Measurements from ENCODE around the gene KRT81.

The KRT81 gene

DNA sequence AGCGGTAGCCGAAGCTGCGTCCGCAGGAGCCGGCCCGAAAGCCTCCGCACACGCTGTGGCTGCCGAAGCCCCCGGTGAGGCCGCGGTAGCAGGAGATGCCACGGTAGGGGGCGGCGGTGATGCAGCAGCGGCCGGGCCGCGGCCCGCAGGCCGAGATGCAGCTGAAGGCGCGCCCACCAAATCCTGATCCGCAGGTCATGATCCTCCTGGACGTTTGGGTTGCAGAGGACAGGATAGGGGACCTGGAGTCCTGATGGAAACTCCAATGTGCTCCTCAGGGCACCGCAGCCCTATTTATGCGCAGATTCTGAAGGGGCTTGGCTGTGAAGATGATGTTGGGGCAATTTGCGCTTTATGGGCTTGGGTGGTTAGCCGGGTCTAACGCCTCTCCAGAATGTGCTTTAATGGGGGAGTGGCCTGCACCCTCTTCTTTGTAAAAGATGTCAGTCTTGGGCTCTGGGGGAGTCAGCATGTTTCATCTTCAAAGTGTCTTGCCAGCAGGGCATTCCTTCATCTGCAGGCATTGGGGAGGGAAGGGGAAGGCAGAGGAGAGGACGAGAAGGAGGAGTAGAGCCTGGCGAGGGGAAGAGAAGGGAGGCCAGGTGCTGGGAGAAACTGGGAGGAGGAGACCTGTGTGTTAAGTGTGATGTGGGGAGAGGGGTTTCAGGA, at the start of gene KRT81:
Gene KRT81 (minus strand): TSS at position 268 of the 669 bp plus-strand sequence. CDS start 69 bp downstream, at position 199.
- in situ Hi-C loops (cut with MboI; ENCODE audit: low sequenced_read_pairs), result no loop called here

- in situ Hi-C loops (cut with MboI; ENCODE audit: low sequenced_read_pairs), result no loop called here
Observed at GRCh38 chr12:52338241-52338960, 47.1 kb upstream of the KRT81 start.

DNA sequence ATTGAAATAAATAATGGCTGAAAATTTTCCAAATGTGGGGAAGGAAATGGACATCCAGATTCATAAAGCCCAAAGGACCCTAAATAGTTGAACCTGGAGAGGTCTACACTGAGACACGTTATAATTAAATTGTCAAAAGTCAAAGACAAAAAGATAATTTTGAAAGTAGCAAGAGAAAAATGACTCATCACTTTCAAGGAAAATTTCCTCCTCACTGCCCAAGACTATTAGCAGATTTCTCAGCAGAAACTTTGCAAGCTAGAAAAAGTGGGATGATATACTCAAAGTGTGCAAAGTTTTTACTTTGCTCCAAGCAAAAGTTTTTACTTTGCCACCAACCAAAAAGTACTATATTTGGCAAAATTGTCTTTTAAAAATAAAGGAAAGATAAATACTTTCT, 45.7 kb upstream of the KRT81 start:
- in situ Hi-C loops (cut with MboI; ENCODE audit: low sequenced_read_pairs), result no loop called here

- in situ Hi-C loops (cut with MboI; ENCODE audit: low sequenced_read_pairs), result no loop called here
Observed at GRCh38 chr12:52336641-52337040, 45.3 kb upstream of the KRT81 start.

- in situ Hi-C loops (cut with MboI; ENCODE audit: low sequenced_read_pairs), result no loop called here
Observed at GRCh38 chr12:52335598-52336262, 44.4 kb upstream of the KRT81 start.

GRCh38 chr12:52334185-52334584, 42.9 kb upstream of the KRT81 start:
- in situ Hi-C loops (cut with MboI; ENCODE audit: low sequenced_read_pairs), result no loop called here

DNA sequence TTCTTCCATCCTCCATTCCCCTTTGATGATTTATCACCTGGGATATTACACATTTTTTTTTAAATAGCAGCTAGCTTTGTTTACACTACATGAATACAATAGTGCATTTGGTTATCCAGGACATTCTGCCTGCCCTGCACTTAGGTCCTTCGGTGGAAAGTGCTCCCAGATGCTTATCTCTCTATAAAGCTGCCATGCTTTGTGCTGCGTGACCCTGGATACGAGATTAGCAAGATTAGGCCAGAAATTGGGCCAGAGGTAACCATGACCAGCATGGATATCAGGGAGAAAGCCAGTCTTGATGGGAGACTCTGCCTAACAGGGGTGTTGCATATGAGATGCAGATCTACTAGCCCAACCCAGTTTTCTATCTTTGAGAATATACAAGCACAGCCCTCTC, 42.0 kb upstream of the KRT81 start:
- in situ Hi-C loops (cut with MboI; ENCODE audit: low sequenced_read_pairs), result no loop called here

DNA sequence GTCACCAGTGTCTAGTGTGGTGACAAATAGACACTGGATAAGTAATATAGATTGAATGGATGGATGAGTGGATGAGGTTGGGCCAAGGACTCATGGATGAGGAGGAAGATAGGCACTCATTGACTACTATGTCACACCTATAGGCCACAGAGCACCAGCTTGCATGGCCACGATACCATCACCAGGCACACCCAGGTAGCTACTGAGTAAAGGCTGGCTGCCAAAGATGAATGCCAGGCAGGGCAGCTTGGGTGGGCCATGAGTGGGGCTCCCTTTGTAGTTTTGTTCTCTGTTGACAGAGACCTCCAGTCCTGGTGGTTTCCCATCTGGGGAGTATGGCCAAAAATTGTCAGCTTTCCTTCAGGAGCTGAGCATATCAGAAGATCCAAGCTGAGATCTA, 41.0 kb upstream of the KRT81 start:
- in situ Hi-C loops (cut with MboI; ENCODE audit: low sequenced_read_pairs), result no loop called here

DNA sequence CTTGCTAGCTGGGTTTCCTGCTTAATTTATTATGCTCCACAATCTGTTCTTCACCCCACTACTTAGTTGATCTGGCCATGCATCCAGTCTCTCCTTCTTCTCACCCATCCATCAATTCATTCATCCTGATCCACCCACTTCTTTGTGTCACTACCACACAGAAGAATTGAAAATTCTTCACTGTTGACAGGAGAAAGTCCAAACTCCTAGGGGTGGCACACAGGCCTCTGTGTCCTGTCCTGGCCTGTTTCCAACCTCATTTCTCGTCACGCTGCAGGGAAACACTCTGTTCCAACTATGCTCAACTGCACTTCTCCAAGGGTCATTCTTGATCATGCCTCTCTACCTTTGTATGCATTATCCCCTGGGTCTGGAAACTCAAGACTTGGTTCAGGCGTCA, 40.5 kb upstream of the KRT81 start:
- in situ Hi-C loops (cut with MboI; ENCODE audit: low sequenced_read_pairs), result no loop called here

DNA sequence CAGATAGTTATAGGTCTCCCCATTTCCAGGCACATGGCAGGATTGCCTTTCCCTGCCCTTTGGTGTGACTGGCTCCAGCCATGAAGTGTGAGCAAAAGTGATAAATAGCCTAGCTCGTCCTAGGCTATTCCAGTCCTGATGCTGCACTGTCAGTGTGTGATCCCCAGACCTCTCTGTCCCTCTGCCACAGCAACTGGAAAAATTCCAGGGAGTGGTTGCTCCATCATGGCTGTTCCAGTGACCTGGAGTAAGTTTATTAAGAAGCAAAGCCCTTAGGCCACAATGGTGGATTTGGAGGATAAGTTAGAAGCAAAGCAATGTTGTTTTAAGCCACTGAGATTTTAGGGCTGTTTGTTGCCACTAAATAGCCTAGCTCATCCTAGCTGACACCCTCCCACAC, 39.7 kb upstream of the KRT81 start:
- in situ Hi-C loops (cut with MboI; ENCODE audit: low sequenced_read_pairs), result no loop called here

GRCh38 chr12:52327830-52328500, 36.6 kb upstream of the KRT81 start:
- in situ Hi-C loops (cut with MboI; ENCODE audit: low sequenced_read_pairs), result no loop called here

GRCh38 chr12:52327052-52327829, 35.9 kb upstream of the KRT81 start:
- in situ Hi-C loops (cut with MboI; ENCODE audit: low sequenced_read_pairs), result no loop called here

- in situ Hi-C loops (cut with MboI; ENCODE audit: low sequenced_read_pairs), result no loop called here
Observed at GRCh38 chr12:52324153-52324444, 32.8 kb upstream of the KRT81 start.

- in situ Hi-C loops (cut with MboI; ENCODE audit: low sequenced_read_pairs), result no loop called here
Observed at GRCh38 chr12:52323416-52324152, 32.2 kb upstream of the KRT81 start.

DNA sequence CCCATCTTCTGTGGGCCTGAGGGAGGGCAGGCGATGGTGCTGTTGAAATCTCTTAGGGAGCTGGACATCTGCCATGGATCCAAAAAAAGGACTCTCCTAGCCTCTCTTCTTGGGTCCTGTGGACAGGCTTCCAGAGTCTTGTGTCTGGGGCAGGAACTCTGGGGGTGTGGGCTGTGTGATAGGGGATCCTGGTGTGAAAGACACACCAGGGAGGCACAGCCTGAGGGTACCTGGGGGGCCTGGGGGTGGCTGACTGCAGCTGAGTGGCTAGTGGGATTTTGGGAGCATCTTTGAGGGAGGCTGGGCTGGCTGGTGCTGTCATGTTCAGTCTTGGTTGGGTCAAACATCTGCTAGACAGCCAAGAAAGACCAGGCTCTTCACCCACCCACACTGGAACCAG, 31.7 kb upstream of the KRT81 start:
- in situ Hi-C loops (cut with MboI; ENCODE audit: low sequenced_read_pairs), result no loop called here

- in situ Hi-C loops (cut with MboI; ENCODE audit: low sequenced_read_pairs), result no loop called here
Observed at GRCh38 chr12:52322069-52322468, 30.7 kb upstream of the KRT81 start.

- in situ Hi-C loops (cut with MboI; ENCODE audit: low sequenced_read_pairs), result no loop called here
Observed at GRCh38 chr12:52321418-52321817, 30.1 kb upstream of the KRT81 start.

DNA sequence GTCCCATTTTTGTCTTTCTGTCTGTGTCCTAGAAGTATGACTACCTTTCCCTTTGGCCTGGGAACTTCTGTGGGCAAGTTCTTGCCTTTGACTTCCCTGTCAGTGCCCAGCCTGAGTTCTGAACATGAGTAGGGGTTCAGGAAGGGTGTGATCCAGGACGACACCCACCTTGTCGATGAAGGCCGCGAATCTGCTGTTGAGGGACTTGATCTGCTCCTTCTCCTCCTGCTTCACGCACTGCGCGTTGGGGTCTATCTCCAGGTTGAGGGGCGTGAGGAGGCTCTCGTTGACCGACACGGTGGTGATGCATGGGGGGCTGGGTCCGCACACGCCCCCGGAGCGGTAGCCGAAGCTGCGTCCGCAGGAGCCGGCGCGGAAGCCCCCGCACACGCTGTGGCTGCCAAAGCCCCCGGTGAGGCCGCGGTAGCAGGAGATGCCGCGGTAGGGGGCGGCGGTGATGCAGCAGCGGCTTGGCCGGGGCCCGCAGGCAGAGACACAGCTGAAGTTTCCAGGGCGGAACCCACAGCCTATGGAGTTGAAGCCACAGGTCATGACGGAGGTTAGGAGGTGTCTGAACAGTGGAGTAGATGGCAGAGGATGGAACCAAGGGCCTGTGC, 29.6 kb upstream of the KRT81 start, which contains the start of gene KRT83:
Gene KRT83 (minus strand): TSS at position 615 of the 617 bp plus-strand sequence. CDS start 63 bp downstream, at position 552.
- in situ Hi-C loops (cut with MboI; ENCODE audit: low sequenced_read_pairs), result no loop called here

DNA sequence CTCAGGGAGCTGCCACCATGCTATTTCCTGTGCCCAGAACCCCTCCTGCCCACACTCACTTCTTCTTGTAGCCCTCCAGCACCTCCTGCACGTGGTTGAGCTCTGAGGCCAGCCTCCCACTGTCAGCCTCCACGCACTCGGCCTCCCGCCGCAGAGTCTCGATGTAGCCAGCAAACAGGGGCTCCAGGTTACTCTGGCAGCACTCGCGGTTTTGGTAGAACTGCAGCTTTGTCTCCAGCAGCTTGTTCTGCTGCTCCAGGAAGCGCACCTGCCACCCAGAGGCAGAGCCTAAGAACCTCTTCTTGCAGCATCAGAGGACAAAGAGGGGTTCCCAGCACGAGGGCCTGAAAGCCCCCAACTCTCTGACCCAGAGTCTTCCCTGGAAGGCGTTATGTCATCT, 27.8 kb upstream of the KRT81 start:
- in situ Hi-C loops (cut with MboI; ENCODE audit: low sequenced_read_pairs), result no loop called here

Measured in hTERT RPE-1 (cell line).